ENCODE data around the gene MYDGF. TPM values are rescaled to one million over a fixed set of nuclear protein-coding genes. Genes with fewer than 3 reads are reported as not detected.
A peak's percentile ranks its signal among the peaks of the same experiment; 100 is the strongest.

The MYDGF gene
- total and polyA plus RNA-seq, 2 of the 13 experiments (the other 11 are each of a cell fraction or from before 2014, with no cell fraction given), result 116 to 198 TPM

- TF ChIP-seq STAT6 (CRISPR knock-in tag; IDR thresholded peaks at IDR 0.05; ENCODE audit: borderline replicate concordance), result no peak
- TF ChIP-seq TBP (CRISPR knock-in tag; IDR thresholded peaks at IDR 0.05), result no peak
- peak; percentile 33; the same call in 1 of the 2 replicates for TF ChIP-seq ARID4A (CRISPR knock-in tag; IDR thresholded peaks at IDR 0.05; ENCODE audit: borderline replicate concordance)
- TF ChIP-seq, protein P1, sequence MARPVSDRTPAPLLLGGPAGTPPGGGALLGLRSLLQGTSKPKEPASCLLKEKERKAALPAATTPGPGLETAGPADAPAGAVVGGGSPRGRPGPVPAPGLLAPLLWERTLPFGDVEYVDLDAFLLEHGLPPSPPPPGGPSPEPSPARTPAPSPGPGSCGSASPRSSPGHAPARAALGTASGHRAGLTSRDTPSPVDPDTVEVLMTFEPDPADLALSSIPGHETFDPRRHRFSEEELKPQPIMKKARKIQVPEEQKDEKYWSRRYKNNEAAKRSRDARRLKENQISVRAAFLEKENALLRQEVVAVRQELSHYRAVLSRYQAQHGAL (CRISPR knock-in tag; IDR thresholded peaks at IDR 0.05; ENCODE audit: not compliant biosample characterization), result peak; percentile 34
- TF ChIP-seq TEAD2 (CRISPR knock-in tag; IDR thresholded peaks at IDR 0.05), result no peak
- TF ChIP-seq ELF4 (CRISPR knock-in tag; IDR thresholded peaks at IDR 0.05; ENCODE audit: borderline replicate concordance), result no peak
- no peak for TF ChIP-seq POGZ (CRISPR knock-in tag; IDR thresholded peaks at IDR 0.05)
- TF ChIP-seq KLF6 (CRISPR knock-in tag; IDR thresholded peaks at IDR 0.05), result no peak
- peak; percentile 87 for TF ChIP-seq ZBTB7B (CRISPR knock-in tag; IDR thresholded peaks at IDR 0.05)
- no peak for TF ChIP-seq TEAD3 (CRISPR knock-in tag; optimal IDR thresholded peaks at IDR 0.05; ENCODE audit: borderline replicate concordance)
- TF ChIP-seq, protein P2, sequence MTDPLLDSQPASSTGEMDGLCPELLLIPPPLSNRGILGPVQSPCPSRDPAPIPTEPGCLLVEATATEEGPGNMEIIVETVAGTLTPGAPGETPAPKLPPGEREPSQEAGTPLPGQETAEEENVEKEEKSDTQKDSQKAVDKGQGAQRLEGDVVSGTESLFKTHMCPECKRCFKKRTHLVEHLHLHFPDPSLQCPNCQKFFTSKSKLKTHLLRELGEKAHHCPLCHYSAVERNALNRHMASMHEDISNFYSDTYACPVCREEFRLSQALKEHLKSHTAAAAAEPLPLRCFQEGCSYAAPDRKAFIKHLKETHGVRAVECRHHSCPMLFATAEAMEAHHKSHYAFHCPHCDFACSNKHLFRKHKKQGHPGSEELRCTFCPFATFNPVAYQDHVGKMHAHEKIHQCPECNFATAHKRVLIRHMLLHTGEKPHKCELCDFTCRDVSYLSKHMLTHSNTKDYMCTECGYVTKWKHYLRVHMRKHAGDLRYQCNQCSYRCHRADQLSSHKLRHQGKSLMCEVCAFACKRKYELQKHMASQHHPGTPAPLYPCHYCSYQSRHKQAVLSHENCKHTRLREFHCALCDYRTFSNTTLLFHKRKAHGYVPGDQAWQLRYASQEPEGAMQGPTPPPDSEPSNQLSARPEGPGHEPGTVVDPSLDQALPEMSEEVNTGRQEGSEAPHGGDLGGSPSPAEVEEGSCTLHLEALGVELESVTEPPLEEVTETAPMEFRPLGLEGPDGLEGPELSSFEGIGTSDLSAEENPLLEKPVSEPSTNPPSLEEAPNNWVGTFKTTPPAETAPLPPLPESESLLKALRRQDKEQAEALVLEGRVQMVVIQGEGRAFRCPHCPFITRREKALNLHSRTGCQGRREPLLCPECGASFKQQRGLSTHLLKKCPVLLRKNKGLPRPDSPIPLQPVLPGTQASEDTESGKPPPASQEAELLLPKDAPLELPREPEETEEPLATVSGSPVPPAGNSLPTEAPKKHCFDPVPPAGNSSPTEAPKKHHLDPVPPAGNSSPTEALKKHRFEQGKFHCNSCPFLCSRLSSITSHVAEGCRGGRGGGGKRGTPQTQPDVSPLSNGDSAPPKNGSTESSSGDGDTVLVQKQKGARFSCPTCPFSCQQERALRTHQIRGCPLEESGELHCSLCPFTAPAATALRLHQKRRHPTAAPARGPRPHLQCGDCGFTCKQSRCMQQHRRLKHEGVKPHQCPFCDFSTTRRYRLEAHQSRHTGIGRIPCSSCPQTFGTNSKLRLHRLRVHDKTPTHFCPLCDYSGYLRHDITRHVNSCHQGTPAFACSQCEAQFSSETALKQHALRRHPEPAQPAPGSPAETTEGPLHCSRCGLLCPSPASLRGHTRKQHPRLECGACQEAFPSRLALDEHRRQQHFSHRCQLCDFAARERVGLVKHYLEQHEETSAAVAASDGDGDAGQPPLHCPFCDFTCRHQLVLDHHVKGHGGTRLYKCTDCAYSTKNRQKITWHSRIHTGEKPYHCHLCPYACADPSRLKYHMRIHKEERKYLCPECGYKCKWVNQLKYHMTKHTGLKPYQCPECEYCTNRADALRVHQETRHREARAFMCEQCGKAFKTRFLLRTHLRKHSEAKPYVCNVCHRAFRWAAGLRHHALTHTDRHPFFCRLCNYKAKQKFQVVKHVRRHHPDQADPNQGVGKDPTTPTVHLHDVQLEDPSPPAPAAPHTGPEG (CRISPR knock-in tag; IDR thresholded peaks at IDR 0.05), result peak; percentile 68; the same call in 1 of the 2 replicates
- TF ChIP-seq ZNF777 (CRISPR knock-in tag; IDR thresholded peaks at IDR 0.05), result no peak
- no peak for TF ChIP-seq EZH2 (conservative IDR thresholded peaks at IDR 0.05; ENCODE audit: low read depth, low read length)
- TF ChIP-seq MEIS2 (CRISPR knock-in tag; IDR thresholded peaks at IDR 0.05), result no peak
- TF ChIP-seq JARID2 (CRISPR knock-in tag; IDR thresholded peaks at IDR 0.05; ENCODE audit: insufficient replicate concordance), result no peak
- no peak for TF ChIP-seq ZNF10 (CRISPR knock-in tag; IDR thresholded peaks at IDR 0.05; ENCODE audit: borderline replicate concordance, low read depth)
These were observed 33.9 kb downstream of the MYDGF start (continued) for GRCh38 chr19:4636151-4636717.

Measured in HepG2 (cell line).